ENCODE results near the gene ABHD1. TPM values are rescaled to one million over a fixed set of nuclear protein-coding genes. Genes with fewer than 3 reads are reported as not detected.

Gene ABHD1
- total RNA-seq, 4 donors from 2014 or later, result 1.2 TPM; not detected in 3

- intact Hi-C loops (cut with DNase I; ENCODE audit: low total_unique reads), result loop anchor here (5.0 kb wide), 1 partner anchor 111 kb away; no protein-coding TSS in a partner anchor
- no peak for TF ChIP-seq POLR2A (IDR thresholded peaks at IDR 0.05)
- TF ChIP-seq CTCF (IDR thresholded peaks at IDR 0.05), result no peak
- H3K4me3 ChIP-seq, result peak overlapping the region; percentile 13 to 17
Observed at GRCh38 chr2:27095745-27096651, 27.6 kb upstream of the ABHD1 start.

GRCh38 chr2:27096748-27097297, 26.8 kb upstream of the ABHD1 start:
- no peak for DNase-seq
- no peak overlapping the region for H3K27ac ChIP-seq
- intact Hi-C loops (cut with DNase I; ENCODE audit: low total_unique reads), result loop anchor here (5.0 kb wide), 1 partner anchor 110 kb away; no protein-coding TSS in a partner anchor

More at GRCh38 chr2:27095745-27096651, 27.6 kb upstream of the ABHD1 start:
- Histone ChIP-seq H3K27me3 (no peaks in the 10 kb centered on the region), H3K27ac (no peak overlapping the region), H3K36me3 (no peaks in the 10 kb centered on the region), H3K9me3 (no peaks in the 10 kb centered on the region), H3K4me1 (no peaks in the 10 kb centered on the region)
- DNase-seq, result peak; percentile 52 to 70

GRCh38 chr2:27097341-27097740, 26.3 kb upstream of the ABHD1 start:
- DNase-seq, result no peak
- no peaks in the 10 kb centered on the region for H3K9me3 ChIP-seq
- H3K4me1 ChIP-seq, result no peaks in the 10 kb centered on the region
- intact Hi-C loops (cut with DNase I; ENCODE audit: low total_unique reads), result loop anchor here (5.0 kb wide), 1 partner anchor 110 kb away; no protein-coding TSS in a partner anchor
- no peak for TF ChIP-seq POLR2A (IDR thresholded peaks at IDR 0.05)
- no peak for TF ChIP-seq CTCF (IDR thresholded peaks at IDR 0.05)
- H3K36me3 ChIP-seq, result no peaks in the 10 kb centered on the region
- H3K27me3 ChIP-seq, result no peaks in the 10 kb centered on the region
- no peak overlapping the region for H3K27ac ChIP-seq
- no peak overlapping the region for H3K4me3 ChIP-seq

More at GRCh38 chr2:27096748-27097297, 26.8 kb upstream of the ABHD1 start:
- Histone ChIP-seq H3K36me3 (no peaks in the 10 kb centered on the region), H3K9me3 (no peaks in the 10 kb centered on the region), H3K4me3 (no peak overlapping the region), H3K4me1 (no peaks in the 10 kb centered on the region), H3K27me3 (no peaks in the 10 kb centered on the region)
- no peak for TF ChIP-seq CTCF (IDR thresholded peaks at IDR 0.05)
- no peak for TF ChIP-seq POLR2A (IDR thresholded peaks at IDR 0.05)

- H3K36me3 ChIP-seq, result no peaks in the 10 kb centered on the region
- TF ChIP-seq POLR2A (IDR thresholded peaks at IDR 0.05) (no peak), CTCF (IDR thresholded peaks at IDR 0.05) (no peak)
- intact Hi-C loops (cut with DNase I; ENCODE audit: low total_unique reads), result loop anchor here (5.0 kb wide), 1 partner anchor 108 kb away; no protein-coding TSS in a partner anchor
- no peak overlapping the region for H3K4me3 ChIP-seq
- H3K9me3 ChIP-seq, result no peaks in the 10 kb centered on the region
- no peak overlapping the region for H3K27ac ChIP-seq
- no peak for DNase-seq
- no peaks in the 10 kb centered on the region for H3K27me3 ChIP-seq
- no peaks in the 10 kb centered on the region for H3K4me1 ChIP-seq
Observed at GRCh38 chr2:27099334-27099955, 24.2 kb upstream of the ABHD1 start.
